Esophagus squamous epithelium (tissue), 5 donors: Measurements from ENCODE around the gene CTIF. TPM values are rescaled to one million over a fixed set of nuclear protein-coding genes. Genes with fewer than 3 reads are reported as not detected.

ENCODE experiments used
- DNase-seq: peaks from one replicate; lab custom pipeline; 2025; lab: John Stamatoyannopoulos, UW
- H3K27ac ChIP-seq, 4 donors: fragments of 200-600 bp; sonication (generic); one replicate each; pipeline ENCODE4 v1.5.1; 2016 to 2019; ENCODE audit warnings: mild to moderate bottlenecking in 1 of 4
- H3K27me3 ChIP-seq, 4 donors: fragments of 200-600 bp; sonication (generic); 1 replicate in 3 of 4; 2 replicates in 1 of 4; pipeline versions ENCODE4 v1.5.1 to v1.6.0; 2017 to 2021; ENCODE audit warnings: antibody characterized with exemption in 1 of 4
- H3K36me3 ChIP-seq, 3 donors: fragments of 200-600 bp; sonication (generic); one replicate each; pipeline ENCODE4 v1.5.1; 2016 to 2019
- H3K4me1 ChIP-seq, 3 donors: fragments of 200-600 bp; sonication (generic); one replicate each; pipeline ENCODE4 v1.5.1; 2017 to 2019
- H3K4me3 ChIP-seq, 4 donors: fragments of 200-600 bp; sonication (generic); 1 replicate in 3 of 4; 2 replicates in 1 of 4; pipeline ENCODE4 v1.5.1; 2016 to 2019; ENCODE audit warnings: mild to moderate bottlenecking in 2 of 4, moderate library complexity in 1 of 4
- H3K9me3 ChIP-seq, 3 donors: fragments of 200-600 bp; sonication (generic); one replicate each; pipeline ENCODE4 v1.5.1; 2016 to 2019
- POLR2A ChIP-seq, 4 donors: fragments of 450-650 bp; IDR thresholded peaks; one replicate each; pipeline ENCODE4 v1.6.1; 2017; ENCODE audit warnings: antibody characterized with exemption in 4 of 4, mild to moderate bottlenecking in 4 of 4, moderate library complexity in 3 of 4
- WGBS, 2 donors: methylation state at CpG; one replicate each; pipeline ENCODE4 v1.1.5; 2018; 5-methylcytosine and 5-hydroxymethylcytosine counted together
- intact Hi-C: fragments of 100-400 bp; cut with DNase I; formaldehyde crosslinking; loops from one replicate; pipeline ENCODE4 v1.15.0; 2022
- total RNA-seq, 4 donors: library from RNA; depleted of rRNA; stranded (reverse); fragments of >200 nt; gene quantifications; one replicate each; pipeline ENCODE4 v1.1.0, GENCODE V29; 2016
- TF ChIP-seq, protein P1 (sequence below), 6 experiments: fragments of 450-650 bp in 4 of 6; fragments of 200-600 bp in 2 of 6; sonication (generic) in 2 of 6; IDR thresholded peaks; one replicate each; pipeline ENCODE4 v1.5.1; 2016 to 2019; ENCODE audit warnings: antibody characterized with exemption in 6 of 6, mild to moderate bottlenecking in 4 of 6, moderate library complexity in 4 of 6
- donor health status: DM: yes; HTN: yes; CAD: no.

CTIF gene
- total RNA-seq, 4 donors from 2014 or later: 4.7 to 24.2 (median 10.2) TPM

DNA sequence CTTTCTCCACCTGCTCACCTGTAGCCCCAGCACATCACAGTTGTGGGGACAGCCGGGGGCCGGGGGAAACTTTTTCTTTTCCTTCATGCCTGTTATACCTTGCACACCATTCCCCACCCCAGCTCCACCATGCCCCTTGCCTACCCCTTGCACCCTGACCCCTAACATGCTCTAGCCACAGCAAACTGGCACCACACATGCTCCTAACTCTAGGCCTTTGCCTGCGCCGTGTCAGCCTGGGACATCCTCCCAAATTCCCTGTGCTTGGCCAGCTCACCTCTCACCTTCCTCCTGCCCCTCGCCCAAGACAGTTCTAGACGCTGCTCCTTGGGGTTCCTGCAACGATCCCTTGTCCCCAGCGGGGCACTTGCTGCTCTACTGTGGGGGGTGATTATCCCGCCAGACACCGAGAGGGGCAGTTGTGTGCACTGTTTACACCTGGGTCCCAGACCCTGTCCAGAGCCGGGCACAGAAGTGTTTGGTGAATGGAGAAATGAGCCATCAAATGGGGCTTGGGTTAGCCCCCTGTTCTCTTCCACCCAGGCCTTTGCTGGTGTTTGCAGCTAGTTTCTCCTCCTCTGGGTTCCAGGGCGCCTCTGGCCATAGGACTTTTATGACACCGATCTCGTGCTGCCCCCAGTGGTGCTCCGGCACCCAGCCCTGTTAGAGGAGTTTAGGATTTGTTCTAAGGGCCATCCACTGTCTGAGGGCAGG, 129.8 kb downstream of the CTIF start:
- no peak for DNase-seq
- 93 to 95% methylated on average over 8 to 13 of the region's 15 CpGs for WGBS, 2 donors
- no peak overlapping the region for H3K4me3 ChIP-seq
- H3K4me1 ChIP-seq: peaks cover 0 to 9% (median 0%) of the 10 kb centered on the region in 3 donors
- peaks cover 0 to 55% (median 9%) of the 10 kb centered on the region in 3 donors for H3K36me3 ChIP-seq
- TF ChIP-seq, protein P1, sequence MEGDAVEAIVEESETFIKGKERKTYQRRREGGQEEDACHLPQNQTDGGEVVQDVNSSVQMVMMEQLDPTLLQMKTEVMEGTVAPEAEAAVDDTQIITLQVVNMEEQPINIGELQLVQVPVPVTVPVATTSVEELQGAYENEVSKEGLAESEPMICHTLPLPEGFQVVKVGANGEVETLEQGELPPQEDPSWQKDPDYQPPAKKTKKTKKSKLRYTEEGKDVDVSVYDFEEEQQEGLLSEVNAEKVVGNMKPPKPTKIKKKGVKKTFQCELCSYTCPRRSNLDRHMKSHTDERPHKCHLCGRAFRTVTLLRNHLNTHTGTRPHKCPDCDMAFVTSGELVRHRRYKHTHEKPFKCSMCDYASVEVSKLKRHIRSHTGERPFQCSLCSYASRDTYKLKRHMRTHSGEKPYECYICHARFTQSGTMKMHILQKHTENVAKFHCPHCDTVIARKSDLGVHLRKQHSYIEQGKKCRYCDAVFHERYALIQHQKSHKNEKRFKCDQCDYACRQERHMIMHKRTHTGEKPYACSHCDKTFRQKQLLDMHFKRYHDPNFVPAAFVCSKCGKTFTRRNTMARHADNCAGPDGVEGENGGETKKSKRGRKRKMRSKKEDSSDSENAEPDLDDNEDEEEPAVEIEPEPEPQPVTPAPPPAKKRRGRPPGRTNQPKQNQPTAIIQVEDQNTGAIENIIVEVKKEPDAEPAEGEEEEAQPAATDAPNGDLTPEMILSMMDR (IDR thresholded peaks at IDR 0.05): no peak
- no peak for TF ChIP-seq POLR2A (IDR thresholded peaks at IDR 0.05)
- no peaks in the 10 kb centered on the region for H3K9me3 ChIP-seq
- H3K27me3 ChIP-seq: no peaks in the 10 kb centered on the region
- intact Hi-C loops: no loop called here
- H3K27ac ChIP-seq: no peak overlapping the region

DNA sequence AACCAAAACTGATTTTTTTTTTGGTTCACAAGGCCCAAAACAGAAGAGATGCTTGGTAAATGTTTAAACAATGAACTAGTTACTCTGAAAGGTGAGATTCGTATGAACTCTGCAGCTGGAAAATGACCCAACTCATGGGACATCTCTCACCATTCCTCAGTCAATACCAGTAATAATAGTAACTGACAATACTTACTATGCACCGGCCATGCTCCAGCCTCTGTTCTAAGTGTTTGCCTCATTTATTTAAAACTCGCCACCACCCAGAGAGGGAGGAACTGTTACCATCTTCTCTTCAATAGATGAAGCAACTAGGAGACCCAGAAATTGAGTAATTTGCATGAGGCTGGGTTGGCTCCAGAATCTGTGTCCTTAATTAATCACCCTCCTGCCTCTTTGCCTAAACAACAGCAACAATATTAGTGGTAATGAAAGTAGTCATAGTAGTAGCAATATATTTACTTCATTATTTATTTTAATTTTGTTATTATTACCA, 130.4 kb downstream of the CTIF start:
- 87 to 88% methylated on average over 3 of the region's 3 CpGs for whole genome bisulfite sequencing, 2 donors
- peaks cover 0 to 60% (median 9%) of the 10 kb centered on the region in 3 donors for H3K36me3 ChIP-seq

DNA sequence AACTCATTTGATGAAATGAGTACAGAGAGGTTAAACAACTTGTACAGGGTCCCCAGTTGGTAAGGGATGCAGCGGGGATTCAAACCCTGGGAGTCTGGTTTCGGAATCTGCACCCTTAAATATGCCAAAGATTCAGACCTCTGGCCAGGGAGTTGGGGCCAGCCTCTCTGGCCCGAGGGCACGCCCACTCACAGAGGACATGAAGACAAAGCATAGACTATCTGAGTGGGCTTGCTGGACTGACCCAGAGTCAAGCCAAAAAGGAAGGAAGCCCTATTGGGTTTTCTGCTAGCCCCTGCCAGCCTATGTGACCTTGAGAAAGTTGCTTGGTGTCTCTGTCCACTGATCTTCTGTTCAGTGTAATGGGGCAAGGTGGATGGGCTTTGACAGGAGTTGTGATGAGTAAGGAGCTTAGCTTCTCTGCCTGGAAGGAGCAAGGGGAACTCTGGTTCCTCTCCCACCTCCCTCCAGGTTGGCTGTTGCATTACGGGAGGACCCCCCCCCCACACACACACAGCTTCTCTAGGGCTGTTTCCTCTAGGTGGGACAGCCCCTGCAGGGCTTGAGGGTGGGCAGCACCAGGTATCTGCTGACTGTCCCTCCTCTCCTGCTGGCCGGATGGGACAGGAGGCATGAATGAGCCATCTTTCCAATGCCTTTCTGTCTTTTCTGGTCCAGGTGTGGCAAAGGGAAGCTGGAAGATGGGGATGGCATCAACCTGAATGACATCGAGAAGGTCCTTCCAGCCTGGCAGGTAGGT, 131.3 kb downstream of the CTIF start:
- 94% methylated on average over 4 to 5 of the region's 7 CpGs for WGBS, 2 donors
- TF ChIP-seq, protein P1 (IDR thresholded peaks at IDR 0.05): no peak
- no peak for TF ChIP-seq POLR2A (IDR thresholded peaks at IDR 0.05)
- Histone ChIP-seq H3K4me3 (no peak overlapping the region), H3K4me1 (peaks cover 0 to 3% (median 2%) of the 10 kb centered on the region in 3 donors), H3K36me3 (peaks cover 0 to 62% (median 9%) of the 10 kb centered on the region in 3 donors), H3K27me3 (no peaks in the 10 kb centered on the region), H3K27ac (no peak overlapping the region), H3K9me3 (no peaks in the 10 kb centered on the region)
- intact Hi-C loops: loop anchor here (10.0 kb wide), 3 partner anchors 375 to 575 kb away; no protein-coding TSS in a partner anchor
- DNase-seq: no peak

More for the DNA sequence above, 130.4 kb downstream of the CTIF start:
- Histone ChIP-seq H3K4me1 (peaks cover 0 to 4% (median 0%) of the 10 kb centered on the region in 3 donors), H3K9me3 (no peaks in the 10 kb centered on the region), H3K27me3 (no peaks in the 10 kb centered on the region), H3K27ac (no peak overlapping the region), H3K4me3 (no peak overlapping the region)
- intact Hi-C loops: no loop called here
- DNase-seq: no peak
- no peak for TF ChIP-seq POLR2A (IDR thresholded peaks at IDR 0.05)
- TF ChIP-seq, protein P1 (IDR thresholded peaks at IDR 0.05): no peak

DNA sequence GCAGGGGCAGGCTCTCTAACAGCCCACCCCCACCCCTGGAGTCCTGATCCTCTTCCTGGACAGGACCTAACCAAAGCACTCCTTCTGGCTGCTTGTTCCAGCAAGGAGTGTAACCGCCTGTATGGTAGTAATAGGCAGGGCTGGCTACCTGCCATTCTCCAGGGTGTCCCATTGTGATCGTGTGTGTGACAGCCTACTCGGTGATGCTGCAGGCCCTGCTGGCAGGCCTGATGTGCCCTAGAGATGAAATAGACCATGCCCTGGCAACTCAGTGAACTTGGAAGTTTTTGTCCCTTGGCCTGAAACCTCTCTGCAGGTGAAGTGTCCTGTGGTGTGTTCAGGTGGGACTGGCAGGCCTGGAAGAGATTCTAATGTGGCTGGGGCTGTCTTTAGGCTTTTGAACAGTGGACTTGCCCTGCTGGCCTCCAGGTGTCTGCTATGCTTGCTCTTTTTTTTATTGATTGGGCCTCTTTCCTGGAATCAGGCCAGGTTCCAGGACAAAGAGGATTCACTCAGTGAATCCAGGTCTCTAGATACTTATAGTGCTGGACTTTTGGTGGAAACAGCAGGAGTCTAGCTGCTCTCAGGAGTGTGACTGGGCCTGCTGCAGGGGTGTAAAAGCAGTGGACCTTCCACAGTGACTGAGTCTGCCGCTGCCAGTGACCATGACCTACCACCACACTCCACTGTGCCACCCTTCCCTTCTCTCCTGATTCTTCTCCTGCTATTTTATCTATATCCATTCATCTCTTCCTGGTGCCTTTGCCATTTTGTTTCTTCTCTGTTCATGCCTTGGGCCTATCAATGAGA, 132.1 kb downstream of the CTIF start:
- Histone ChIP-seq H3K27me3 (no peaks in the 10 kb centered on the region), H3K4me3 (no peak overlapping the region), H3K27ac (no peak overlapping the region), H3K36me3 (peaks cover 0 to 54% (median 9%) of the 10 kb centered on the region in 3 donors), H3K9me3 (no peaks in the 10 kb centered on the region), H3K4me1 (peaks cover 4 to 11% (median 6%) of the 10 kb centered on the region in 3 donors)
- DNase-seq: no peak
- WGBS, 2 donors: 66 to 100% methylated on average over 3 to 4 of the region's 4 CpGs
- intact Hi-C loops: loop anchor here (10.0 kb wide), 3 partner anchors 374 to 574 kb away; no protein-coding TSS in a partner anchor
- no peak for TF ChIP-seq POLR2A (IDR thresholded peaks at IDR 0.05)
- TF ChIP-seq, protein P1 (IDR thresholded peaks at IDR 0.05): no peak
